Measurements from ENCODE around the gene RALGPS2.

GRCh38 chr1:178825167-178825566 is 100.1 kb downstream of the RALGPS2 start:
- TF ChIP-seq, protein P1, sequence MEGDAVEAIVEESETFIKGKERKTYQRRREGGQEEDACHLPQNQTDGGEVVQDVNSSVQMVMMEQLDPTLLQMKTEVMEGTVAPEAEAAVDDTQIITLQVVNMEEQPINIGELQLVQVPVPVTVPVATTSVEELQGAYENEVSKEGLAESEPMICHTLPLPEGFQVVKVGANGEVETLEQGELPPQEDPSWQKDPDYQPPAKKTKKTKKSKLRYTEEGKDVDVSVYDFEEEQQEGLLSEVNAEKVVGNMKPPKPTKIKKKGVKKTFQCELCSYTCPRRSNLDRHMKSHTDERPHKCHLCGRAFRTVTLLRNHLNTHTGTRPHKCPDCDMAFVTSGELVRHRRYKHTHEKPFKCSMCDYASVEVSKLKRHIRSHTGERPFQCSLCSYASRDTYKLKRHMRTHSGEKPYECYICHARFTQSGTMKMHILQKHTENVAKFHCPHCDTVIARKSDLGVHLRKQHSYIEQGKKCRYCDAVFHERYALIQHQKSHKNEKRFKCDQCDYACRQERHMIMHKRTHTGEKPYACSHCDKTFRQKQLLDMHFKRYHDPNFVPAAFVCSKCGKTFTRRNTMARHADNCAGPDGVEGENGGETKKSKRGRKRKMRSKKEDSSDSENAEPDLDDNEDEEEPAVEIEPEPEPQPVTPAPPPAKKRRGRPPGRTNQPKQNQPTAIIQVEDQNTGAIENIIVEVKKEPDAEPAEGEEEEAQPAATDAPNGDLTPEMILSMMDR (IDR thresholded peaks at IDR 0.05), result no peak
- TF ChIP-seq POLR2A (IDR thresholded peaks at IDR 0.05), result no peak
